IPS DF 19.7 (cell line): ENCODE data around the gene GABRR2.

Source experiments
- DNase-seq: peaks from one replicate; pipeline ENCODE4 v3.0.0-alpha.2; 2013; ENCODE audit warnings: low read depth, low spot score

Gene GABRR2

DNA sequence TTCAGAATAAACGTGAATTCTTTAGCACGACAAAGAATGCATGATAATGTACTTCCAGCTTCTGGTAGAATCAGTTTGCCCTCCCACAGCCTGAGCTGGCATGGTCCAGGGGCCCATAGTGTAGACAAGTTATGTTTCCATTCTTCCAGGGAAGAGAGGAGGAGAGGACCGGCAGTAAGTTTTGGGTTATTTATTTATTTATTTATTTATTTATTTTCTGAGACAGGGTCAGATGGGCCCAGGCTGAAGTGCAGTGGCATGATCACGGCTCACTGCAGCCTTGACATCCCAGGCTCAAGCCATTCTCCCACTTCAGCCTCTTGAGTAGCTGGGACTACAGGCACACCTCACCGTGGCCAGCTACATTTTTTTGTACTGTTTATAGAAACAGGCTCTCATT is 102.6 kb downstream of the GABRR2 start:
- no peak for DNase-seq

DNA sequence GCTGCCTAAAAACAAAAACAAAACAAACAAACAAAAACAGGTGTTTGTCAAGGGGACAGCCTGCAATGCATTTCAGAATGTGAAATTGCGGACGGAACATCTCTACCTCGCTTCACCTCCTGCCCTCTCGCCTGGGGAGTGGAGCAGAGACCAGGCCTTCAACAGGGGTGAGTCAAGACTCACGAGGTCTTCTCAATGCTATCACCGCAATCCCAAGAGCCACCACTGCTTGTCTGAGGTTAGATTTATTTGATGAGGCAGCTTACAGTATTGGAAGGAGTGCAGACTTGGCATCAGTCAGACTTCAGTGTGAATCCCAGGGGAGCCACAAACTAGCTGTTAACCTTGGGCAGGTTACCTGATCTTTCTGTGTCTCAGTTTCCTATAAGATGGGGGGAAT is 105.6 kb downstream of the GABRR2 start:
- DNase-seq: no peak

DNA sequence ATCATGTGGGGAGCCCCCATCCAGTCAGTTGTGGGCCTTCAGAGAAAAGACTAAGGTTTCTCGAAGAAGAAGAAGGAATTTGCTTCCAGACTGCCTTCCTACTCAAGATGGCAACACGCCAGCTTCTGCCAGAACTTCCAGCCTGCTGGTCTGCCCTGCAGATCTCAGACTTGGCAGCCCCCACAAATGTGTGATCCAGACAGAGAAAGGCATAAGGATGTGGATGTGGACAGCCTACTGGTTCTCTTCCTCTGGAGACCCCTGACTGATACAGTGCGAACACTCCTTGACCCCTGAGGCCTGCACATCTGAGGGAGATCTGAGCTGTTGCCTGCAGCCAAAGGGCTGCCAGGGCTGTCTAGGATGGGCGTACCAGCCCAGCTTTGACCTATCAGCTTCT is 106.5 kb downstream of the GABRR2 start:
- DNase-seq: no peak
